ENCODE results near the gene EHMT1. TPM values are rescaled to one million over a fixed set of nuclear protein-coding genes. Genes with fewer than 3 reads are reported as not detected.

The EHMT1 gene
- total and polyA plus RNA-seq, 2 experiments from 2014 or later = 162 to 177 TPM

GRCh38 chr9:137610944-137611343 is 7.9 kb upstream of the EHMT1 start:
- Mint-ChIP-seq H3K4me3 (no peak overlapping the region), H3K4me1 (peaks cover 16% of the 10 kb centered on the region), H3K36me3 (ENCODE audit: low read depth) (peaks cover 8% of the 10 kb centered on the region; the same call in 1 of the 3 replicates), H3K9me3 (no peaks in the 10 kb centered on the region), H3K27ac (no peak overlapping the region), H3K27me3 (ENCODE audit: insufficient read depth, low read depth, poor library complexity) (peaks cover 7% of the 10 kb centered on the region)
- Histone ChIP-seq H3K9me2 (ENCODE audit: insufficient read depth) (no peaks in the 10 kb centered on the region), H2AFZ (no peak overlapping the region), H3F3A (replicated peaks; ENCODE audit: low read depth) (0 out of 2 replicates have a peak, but pooled peaks cover 6% of the 10 kb centered on the region), H3K4me3 (no peak overlapping the region), H3K36me3 (ENCODE audit: insufficient read depth) (no peaks in the 10 kb centered on the region; the same call in 1 of the 2 replicates), H3K79me2 (replicated peaks; ENCODE audit: insufficient read depth) (peaks cover 7% of the 10 kb centered on the region; the same call in 1 of the 2 replicates), H3K27ac (ENCODE audit: low read depth) (no peak overlapping the region), H4K20me1 (replicated peaks; ENCODE audit: insufficient read depth) (peaks cover 5% of the 10 kb centered on the region), H3K27me3 (ENCODE audit: insufficient read depth) (no peaks in the 10 kb centered on the region), H3K4me1 (ENCODE audit: insufficient read depth) (peaks cover 6% of the 10 kb centered on the region; the same call in 1 of the 2 replicates), H3K4me2 (no peak overlapping the region)
- DNase-seq (ENCODE audit: low spot score) = no peak
- TF ChIP-seq JUNB (IDR thresholded peaks at IDR 0.05; ENCODE audit: unreplicated experiment) (no peak), EZH2 (IDR thresholded peaks at IDR 0.05; ENCODE audit: low read depth, unreplicated experiment) (no peak), ZNF462 (CRISPR knock-in tag; IDR thresholded peaks at IDR 0.05) (no peak), ETS1 (IDR thresholded peaks at IDR 0.05) (no peak), CTCF (conservative IDR thresholded peaks at IDR 0.05; ENCODE audit: low read depth in 2 of 2) (no peak), STAT1 (IDR thresholded peaks at IDR 0.05; ENCODE audit: unreplicated experiment) (no peak), POLR2AphosphoS5 (IDR thresholded peaks at IDR 0.05; ENCODE audit: low read depth) (no peak)
- ATAC-seq = no peak
